HK-2 (cell line): ENCODE data around the gene MOB2.

Source experiments
- DNase-seq: peaks from one replicate; pipeline ENCODE4 v3.0.0-alpha.2; 2018; ENCODE audit not compliant: unreplicated experiment

Gene MOB2

DNA sequence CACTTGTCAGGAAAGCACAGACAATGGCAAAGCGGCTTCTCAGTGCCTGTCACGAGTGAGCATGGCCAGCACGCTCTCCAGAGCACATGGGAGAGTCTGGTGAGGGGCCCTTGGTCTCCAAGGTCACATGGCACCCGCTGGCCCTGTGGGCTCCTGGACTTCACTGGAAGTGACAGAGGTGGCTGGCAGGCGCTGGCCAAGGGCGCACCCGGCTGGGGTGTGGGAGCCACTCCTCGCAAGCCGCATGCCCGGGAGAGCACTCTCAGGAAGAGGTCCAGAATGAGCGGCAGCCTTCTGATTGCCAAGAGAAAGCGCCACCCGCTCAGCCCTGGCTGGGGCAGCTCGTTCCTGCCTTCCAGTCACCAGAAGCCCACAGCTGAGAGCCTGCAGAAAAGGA lies 17.1 kb upstream of the MOB2 start:
- DNase-seq, result no peak

DNA sequence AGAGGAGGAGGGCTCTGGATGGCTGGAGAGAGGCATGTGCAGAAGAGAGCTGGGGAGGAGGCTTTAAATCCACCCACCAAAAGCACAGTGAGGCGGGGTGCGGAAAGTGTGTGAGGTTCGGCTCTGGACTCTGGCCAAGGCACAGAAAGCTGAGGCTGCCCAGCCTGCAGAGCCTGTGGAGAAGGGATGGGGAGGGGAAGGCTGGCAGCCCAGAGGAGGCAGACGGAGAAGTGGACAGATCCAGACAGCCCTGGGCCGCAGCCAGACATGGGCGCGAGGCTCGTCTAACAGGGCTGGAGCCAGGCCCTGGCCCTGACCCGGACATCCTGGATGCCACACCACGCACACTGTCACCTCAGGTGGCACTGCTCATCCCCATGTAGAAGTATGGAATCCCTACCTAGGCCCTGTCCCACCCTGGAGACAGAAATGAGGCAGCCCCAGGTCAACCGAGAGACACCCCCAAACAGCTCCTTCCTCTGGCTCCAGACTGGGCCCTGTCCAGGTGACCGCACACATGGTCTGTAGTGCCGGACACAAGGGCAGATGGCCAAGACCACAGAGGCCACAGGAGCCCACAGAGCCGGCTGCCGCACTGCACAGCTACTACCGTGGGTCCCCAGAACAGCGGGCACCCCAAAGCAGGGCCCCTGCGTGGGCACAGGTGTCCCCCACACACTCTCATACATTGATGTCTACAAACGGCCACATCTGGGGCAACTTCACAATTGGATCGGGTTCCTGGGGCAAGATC lies 16.6 kb upstream of the MOB2 start:
- DNase-seq, result no peak

DNA sequence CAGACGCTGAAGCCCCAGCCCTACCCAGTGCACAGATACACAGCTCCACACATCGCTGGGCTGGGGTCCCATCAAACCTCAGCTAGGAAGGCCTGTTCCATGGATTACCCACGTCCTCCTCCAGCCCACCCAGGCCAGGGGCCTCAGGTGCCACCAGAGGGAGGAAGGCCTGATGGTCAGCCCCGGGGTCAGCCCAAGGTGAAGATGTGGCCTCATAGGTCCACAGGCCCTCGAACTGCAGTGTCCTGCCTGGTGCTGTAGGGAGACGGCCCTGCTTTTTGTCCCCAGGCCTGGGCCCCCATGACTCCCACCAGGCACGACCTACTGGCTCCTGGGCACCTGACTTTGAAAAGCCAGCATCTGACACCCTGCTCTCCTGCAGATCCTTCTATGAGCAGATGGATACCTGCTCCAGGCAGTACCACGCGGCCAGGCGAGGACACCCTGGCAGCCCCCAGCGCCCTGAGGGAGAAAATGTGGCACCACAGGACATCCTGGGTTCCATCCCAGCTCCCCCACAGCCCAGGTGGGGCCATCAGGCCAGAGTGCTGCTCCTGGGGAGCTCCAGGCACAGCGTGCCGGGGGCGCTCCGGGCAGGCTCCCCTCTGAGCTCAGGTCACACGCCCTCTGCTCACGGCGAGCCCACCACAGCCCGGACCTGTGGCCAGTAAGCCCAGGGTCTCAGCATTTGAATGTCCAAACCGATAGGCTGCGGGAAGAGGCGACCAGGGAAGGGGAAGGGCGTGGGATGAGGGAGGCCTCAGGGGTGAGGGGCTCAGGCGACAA lies 15.8 kb upstream of the MOB2 start:
- no peak for DNase-seq

DNA sequence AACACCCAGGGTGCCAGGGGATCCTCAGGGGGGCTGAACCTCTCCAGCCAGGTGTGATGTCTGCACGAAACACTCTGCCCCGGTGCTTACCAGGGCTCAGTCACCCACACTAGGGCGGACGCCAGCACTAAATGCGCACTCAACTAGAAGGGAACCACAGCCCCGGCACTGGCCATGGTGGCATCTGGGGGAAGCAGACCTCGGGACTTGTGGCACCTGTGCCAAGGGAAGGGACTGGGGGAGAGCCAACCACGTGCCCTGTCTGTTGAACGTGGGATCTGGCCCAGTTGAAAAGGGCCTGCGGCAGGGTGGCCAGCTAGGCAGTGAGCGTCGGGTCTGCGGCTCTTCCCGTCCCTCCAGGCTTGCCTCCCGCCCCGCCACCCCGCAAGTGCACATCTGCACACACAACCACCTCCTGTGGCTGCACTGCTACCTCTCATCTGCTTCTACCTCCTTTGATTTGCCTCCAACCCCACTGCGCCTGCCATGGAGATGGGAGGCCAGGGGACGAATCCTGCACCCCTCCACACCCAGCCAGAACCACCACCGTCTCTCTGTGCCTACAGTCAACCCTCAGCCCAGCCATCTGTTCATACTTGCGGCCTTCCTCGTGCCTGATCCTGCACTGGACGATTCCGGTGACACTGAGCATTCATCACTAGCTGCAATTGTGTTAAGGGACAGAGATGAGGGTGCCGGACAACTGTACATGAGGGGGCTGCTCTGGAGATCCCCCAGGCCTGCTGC lies 15.0 kb upstream of the MOB2 start:
- no peak for DNase-seq

DNA sequence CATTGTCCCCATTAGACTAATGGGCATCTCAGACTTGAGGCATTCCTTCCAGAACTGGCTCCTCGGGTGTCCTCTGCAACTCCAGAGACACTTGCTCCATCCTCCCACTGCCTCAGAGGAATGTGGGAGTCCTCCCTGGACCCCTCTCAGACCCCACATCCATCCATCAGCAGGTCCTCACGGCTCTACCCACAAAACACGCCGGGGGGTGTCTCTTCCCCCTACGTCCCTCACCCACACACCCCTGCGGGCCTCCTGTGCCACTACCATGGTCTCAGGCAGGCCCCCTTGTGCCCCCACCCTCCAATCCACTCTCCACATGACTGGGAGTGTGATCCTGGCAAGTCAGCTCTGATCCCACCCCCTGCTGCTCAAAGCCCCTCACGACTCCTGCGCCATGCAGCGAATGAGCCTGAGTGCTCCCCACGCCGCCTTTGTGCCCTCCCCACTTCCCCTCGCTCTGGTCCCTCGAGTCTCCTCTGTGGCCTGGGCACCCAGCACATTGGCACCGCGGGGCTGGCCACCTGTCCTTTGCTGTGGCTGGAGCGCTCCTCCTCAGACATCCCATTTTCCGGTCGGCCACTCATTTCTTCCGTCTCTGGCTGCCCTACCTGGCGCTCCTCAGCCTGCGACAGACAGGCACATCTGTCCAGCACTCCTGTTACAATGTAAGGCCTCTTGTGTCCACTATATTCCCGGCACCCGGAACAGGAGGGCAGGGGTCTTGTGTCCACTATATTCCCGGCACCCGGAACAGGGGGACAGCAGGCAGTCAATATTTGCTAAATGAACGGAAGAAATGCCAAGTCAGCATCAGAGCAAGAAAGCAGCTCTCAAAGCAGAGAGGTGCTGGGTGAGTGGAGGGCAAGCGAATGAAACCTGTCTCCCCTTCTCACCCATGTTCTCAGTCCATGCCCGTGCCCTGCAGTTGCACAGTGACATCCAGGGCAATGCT lies 14.2 kb upstream of the MOB2 start:
- DNase-seq, result no peak

DNA sequence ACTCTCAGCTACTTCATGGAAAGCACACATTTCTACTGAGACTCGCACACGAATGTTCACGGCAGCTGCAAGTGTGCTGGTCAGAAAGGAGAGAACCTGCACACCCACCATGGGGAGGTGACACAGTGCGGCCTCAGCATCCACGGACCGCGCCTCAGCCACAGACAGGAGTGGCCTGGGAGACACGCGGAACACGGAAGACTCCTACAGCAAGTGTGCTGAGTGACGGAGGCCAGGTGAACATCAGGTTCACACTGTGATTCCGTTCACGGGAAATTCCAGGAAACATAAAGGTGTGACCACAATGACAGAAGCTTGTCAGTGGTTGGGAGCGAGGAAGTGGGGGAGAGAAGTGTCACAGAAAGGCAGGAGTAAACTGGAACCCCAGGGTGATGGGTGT lies 13.3 kb upstream of the MOB2 start:
- no peak for DNase-seq

DNA sequence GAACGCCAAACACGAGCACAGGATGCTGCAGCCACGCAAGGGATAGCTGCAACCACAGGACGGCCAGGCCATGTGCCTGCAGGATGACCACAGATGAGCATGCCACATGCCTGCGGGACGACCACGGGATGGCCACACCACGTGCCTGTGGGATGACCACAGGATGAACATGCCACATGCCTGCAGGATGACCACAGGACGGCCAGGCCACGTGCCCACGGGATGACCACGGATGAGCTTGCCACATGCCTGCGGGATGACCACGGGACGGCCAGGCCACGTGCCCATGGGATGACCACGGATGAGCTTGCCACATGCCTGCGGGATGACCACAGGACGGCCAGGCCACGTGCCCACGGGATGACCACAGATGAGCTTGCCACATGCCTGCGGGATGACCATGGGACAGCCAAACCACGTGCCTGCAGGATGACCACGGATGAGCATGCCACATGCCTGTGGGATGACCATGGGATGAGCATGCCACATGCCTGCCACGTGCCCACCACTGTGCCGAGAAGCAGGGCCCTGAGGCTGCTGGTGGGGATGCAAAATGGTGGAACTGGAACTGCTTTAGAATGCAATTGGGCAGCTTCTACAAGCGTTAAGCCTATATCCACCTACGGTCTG lies 12.8 kb upstream of the MOB2 start:
- no peak for DNase-seq

DNA sequence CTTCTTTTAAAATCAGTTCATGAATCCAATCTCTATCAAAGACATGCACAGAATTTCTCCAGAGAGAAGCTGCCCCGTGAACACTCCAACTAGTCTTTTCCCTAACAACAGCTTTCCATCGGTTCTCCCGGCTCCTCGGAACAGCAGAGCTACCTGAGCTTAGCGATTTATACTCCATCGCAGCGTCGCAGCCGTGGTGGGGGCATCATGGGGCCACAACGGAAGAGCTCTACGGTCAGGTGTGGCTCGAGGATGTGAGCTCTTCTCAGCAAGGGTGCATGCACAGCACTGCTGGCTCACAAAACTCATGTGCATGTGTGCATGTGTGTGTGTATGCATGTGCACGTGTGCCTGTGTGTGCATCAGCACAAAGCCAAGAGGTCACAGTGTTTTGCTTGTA lies 11.7 kb upstream of the MOB2 start:
- no peak for DNase-seq

DNA sequence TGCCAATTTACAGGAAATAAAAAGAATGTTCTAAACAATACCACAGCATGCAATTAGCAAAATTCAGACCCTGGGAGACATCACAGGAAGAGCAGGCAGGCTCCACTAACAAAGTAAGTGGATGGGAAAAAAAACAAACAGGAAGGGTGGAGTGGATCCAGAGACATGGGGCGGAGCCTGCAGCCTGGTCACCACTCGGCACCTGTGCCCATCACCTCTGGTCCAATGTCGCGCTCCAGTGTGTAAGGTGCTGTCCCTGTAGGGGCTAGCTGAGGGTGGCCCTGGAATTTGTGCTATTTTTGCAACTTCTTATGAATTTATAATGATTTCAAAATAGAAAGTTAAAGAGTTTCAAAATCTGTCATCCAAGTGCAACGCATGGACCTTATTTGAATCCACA lies 11.0 kb upstream of the MOB2 start:
- no peak for DNase-seq

DNA sequence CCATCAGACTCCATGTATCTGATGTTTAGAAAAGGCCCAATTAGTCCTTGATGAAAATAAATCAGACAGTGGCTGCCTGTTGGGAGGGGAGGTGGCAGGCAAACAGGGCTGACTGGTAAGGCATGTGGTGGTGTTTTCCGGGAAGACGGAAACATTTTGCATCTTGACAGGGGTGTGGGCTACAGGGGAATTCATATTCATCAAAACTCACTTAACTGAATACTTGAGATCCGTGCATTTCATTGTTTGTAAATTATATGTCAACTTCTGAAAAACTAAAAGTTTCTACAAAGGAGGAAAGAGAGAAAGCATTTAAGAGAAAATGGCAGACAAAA lies 10.1 kb upstream of the MOB2 start:
- no peak for DNase-seq

DNA sequence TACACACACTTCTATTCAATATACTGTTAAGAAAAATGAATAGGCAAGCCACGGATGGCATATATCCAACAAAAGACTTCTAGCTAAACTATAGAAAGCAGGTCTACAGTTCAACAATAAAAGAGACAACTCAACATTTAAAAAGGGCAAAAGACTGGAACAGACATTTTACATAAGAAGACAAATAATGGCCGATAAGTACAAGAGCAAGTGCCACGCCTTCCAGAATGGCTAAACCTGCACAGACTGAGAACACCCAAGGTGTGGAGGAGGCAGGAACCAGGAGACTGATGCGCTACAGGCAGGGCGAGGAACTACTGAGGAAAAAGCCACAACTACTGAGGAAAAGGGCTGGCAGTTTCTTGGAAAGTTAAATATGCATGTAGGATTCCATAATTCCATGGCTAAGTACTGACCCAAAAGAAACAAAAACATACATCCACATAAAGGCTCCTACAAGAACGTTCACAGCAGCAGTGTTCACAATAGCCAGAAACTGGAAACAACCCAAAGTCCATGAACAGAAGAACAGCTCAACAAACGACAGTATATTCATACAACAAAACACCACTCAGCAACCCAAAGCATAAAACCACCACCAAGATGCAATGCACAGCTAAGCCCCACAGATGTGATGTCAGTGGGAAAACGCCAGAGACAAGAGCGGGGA lies 9.6 kb upstream of the MOB2 start:
- no peak for DNase-seq

DNA sequence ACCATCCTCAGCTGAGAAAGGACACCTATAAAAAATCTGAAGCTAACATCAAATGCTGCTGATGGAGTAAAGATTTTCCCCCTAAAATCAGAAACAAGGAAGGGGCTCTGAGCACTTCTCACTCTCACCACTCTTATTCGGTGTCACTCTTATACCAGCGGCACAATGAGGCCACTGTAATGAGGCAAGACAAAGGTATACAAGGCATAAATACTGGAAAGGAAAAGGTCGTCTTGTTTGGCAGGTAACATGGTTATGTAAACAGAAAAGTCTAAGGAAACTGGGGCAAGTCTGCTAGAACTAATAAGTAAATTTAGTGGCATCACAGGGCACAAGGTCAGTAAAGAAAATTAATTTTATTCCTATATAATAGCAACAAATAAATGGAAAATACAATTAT lies 8.1 kb upstream of the MOB2 start:
- no peak for DNase-seq

DNA sequence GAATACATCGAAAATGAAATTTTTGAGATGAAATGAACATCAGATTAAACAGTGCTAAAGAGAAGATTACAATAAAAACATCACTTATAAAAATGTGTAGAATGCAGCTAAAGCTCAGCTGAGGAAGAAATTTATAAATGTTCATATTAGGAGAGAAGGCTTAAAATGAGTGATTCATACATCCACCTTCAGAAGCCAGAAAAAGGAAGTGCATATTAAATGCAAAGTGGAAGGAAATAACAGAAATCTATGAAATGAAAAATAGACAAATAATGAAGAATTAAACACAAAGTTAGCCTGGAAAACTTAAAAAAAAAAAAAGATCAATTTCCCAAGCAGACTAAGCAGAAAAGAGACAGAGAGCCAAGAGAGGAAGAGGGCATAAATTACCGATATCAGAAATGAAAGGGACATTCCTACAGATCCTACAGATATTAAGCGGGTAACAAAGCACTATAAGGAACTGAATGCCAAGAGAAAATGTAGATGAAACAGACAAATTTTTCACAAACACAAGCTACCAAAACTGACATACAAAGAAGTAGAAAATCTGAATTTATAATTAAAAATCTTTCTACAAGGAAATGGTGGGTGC lies 7.2 kb upstream of the MOB2 start:
- no peak for DNase-seq

DNA sequence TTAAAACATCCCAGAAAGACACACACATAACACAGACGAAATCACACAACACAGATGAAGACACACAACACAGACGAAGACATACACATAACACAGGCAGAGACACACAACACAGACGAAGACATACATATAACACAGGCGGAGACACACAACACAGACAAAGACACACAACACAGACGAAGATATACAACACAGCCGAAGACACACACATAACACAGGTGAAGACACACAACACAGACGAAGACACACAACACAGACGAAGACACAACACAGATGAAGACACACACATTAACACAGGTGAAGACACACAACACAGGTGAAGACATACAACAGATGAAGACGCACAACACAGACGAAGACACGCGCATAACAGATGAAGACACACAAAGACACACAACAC lies 4.8 kb upstream of the MOB2 start:
- no peak for DNase-seq

DNA sequence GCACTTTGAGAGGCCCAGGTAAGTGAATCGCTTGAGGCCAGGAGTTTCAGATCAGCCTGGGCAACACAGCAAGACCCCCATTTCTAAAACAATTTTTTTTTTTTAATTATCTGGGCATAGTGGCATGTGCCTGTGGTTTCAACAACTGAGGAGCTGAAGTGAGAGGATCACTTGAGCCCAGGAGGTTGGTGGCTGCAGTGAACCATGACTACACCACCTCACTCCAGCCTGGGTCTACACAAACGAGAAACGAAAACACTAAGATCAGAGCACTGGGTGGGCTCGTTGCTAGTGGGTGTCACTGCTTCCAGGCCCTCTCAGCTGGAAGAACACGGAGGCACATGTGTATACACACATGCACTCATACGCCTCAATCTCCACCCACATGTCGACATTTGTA lies 4.1 kb upstream of the MOB2 start:
- DNase-seq, result no peak

DNA sequence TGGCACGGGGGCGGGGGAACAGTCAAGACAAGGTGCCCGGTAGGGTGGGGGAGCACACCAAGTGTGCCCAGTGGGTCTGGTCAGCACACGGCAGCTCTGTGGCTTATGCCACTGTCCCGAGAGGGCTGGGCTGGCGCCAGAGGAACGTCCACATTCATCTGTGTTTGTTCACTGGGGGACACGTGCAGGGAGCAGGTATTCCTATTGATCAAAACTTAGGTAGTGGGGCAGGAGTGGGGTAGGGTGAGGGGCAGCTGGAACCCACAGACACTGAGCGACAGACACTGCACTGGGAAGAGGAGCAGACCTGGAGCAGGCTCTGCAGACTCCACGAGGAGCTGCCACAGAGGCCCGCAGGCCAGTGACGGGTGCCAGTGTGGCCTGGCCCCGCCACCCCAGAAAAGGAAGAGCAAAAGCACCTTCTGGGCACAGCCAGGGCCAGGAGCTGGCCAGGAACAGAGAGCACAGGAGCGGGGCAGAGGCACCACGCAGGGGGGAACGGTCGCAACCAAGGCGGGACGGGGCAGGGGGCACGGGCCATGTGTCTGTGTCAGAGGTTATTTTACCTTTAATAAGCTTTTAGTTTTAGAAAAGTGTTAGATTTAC lies 2.1 kb upstream of the MOB2 start:
- DNase-seq, result no peak

DNA sequence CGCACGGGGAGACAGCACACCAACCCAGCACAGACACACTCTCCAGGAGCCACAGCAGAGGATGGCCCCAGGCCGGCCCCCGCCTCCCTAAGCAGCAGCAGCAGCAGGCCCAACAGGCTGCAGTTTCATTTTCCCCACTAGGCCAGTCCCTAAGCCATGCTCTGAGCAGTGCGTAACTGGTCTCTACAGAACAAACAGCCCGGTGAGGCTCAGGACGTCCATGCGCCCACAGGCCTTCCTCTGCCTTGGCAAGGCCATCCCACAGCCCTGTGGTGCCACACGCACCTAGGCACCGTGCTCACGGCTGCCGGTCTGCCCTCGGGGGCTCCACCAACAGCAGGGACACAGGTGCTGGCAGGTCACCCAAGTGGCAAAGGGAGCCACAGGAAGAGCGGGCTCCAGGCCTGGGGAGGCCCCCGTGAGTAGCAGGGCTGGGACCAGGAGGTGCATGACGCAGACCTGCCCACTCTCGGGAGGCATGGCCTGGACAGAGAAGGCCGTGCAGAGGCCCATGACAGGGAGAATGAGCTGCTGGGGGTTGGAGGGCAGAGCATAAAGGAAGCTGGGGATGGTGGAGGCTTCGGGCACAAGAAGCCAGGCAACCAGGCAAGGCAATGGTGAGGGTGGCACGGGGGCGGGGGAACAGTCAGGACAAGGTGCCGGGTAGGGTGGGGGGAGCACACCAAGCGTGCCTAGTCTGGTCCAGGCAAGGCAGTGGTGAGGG lies 1.4 kb upstream of the MOB2 start:
- no peak for DNase-seq

DNA sequence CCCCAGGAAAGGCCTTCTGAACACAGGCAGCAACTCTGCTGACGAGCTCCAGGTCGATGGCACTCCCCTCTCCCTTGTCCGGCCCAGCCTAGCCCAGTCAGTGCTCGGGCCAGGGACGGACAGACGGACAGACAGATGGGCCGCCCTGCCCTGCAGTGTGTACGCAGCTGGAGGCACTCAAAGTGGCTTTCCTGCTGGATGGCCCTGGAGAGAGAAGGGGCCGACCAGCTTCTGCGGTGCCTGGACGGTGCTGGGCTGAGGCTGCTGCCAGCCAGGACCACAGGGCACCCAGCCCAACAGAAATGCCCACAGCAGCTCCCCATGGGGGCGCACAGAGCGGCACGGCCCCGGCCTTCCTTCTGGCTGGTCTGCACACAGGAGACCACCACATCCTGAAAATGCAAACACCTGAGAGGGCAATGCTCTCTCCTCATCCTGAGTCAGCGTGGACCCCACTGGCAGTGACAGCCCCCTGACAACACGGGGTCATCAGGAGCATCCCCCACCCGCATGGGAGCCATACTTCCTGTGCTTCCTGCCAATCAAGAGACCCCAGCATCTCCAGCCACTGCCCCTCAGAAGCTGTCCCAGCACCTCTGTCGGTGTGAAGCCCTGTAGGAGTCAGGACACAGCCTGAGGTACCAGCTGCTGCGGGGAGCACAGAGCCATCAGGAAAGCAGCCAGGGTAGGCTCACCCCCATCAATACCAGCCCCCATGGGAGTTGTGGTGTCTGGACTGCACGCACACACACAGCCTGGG lies 692 bp upstream of the MOB2 start:
- no peak for DNase-seq

DNA sequence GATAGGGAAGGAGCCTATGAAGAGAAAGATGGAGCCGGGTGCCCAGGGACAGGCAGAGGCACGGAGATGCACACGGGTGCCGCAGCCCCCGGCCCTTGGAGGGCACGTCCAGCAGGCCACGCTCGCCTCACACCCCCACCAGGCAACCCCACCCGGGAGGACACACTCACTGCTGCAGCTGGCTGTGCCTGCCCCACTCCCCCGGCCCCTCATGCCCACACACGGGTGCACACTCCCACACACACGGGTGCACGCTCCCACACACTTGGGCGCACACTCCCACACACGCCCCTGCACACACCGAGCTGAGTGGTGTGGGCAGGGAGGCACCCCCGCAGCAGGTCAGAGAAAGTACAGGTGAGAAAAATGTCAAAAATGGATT lies 1.1 kb downstream of the MOB2 start:
- no peak for DNase-seq
